ENCODE measurements around the gene KPNA6.

GRCh38 chr1:32198237-32199042 is 90.6 kb downstream of the KPNA6 start:
- TF ChIP-seq CTCF (IDR thresholded peaks at IDR 0.05) (no peak), POLR2A (IDR thresholded peaks at IDR 0.05) (no peak)
